ENCODE data around the gene LRRC56. TPM values are rescaled to one million over a fixed set of nuclear protein-coding genes. Genes with fewer than 3 reads are reported as not detected.

Gene LRRC56
- total RNA-seq, 4 donors from 2014 or later, result 0.13 to 0.69 (median 0.20) TPM; not detected in 1

DNA sequence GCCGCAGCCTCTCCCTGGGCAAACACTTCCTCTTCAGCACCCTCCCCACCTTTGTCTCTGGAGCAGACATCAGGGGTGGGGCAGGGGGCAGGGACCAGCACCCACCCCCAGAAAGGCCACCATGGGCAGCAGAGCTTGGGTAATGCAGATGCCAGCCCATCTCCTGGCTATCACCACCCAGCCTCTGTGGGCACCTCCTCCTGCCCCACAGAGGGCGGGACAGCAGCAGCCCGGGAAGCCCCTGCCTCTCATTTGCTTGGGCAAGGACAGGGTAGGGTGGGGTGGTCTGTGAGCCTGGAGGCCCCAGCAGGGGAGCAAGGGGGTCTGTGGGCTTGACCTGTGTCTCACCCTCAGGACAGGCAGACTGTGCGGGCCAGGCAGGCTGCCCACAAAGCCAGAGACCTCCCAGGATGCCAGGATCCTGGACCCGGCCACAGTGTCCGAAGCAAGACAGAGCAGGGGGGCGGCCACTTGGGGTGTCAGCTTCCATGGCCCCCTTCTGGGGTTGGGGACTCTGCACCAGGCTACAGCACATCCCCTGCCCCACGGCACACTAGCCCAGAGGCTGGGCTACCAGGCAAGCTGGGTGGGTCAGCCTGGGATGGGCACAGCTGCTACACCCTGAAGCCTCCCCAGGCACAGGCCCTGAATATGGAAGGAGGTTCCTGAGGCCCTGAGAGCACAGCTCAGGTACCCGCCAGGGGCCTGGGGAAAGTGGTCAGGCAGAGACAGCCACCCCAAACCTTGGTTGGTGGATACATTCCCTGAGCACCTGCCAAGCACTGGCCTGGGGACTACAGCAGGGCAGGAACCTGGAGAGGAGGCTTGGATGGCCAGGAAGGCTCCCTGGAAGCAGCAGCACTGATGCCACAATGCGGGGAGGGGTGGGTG is 34.8 kb upstream of the LRRC56 start:
- Histone ChIP-seq H3K27ac (peak overlapping the region in 3 of 4 donors; percentile 77 to 99 (median 79)), H3K36me3 (peaks cover 0 to 47% of the 10 kb centered on the region in 2 donors), H3K27me3 (no peaks in the 10 kb centered on the region), H3K9me3 (no peaks in the 10 kb centered on the region), H3K4me3 (no peak overlapping the region), H3K4me1 (peaks cover 0 to 46% (median 22%) of the 10 kb centered on the region in 3 donors)
- no peak for ATAC-seq
- no CpG with 5 or more reads among the region's 10 CpGs for WGBS, 2 donors (ENCODE audit: low coverage in 1 of 2)
- TF ChIP-seq POLR2A (IDR thresholded peaks at IDR 0.05) (no peak), EP300 (IDR thresholded peaks at IDR 0.05) (no peak), POLR2AphosphoS5 (IDR thresholded peaks at IDR 0.05) (no peak)
- TF ChIP-seq, protein P1, sequence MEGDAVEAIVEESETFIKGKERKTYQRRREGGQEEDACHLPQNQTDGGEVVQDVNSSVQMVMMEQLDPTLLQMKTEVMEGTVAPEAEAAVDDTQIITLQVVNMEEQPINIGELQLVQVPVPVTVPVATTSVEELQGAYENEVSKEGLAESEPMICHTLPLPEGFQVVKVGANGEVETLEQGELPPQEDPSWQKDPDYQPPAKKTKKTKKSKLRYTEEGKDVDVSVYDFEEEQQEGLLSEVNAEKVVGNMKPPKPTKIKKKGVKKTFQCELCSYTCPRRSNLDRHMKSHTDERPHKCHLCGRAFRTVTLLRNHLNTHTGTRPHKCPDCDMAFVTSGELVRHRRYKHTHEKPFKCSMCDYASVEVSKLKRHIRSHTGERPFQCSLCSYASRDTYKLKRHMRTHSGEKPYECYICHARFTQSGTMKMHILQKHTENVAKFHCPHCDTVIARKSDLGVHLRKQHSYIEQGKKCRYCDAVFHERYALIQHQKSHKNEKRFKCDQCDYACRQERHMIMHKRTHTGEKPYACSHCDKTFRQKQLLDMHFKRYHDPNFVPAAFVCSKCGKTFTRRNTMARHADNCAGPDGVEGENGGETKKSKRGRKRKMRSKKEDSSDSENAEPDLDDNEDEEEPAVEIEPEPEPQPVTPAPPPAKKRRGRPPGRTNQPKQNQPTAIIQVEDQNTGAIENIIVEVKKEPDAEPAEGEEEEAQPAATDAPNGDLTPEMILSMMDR (IDR thresholded peaks at IDR 0.05), result no peak

- peaks cover 0 to 39% of the 10 kb centered on the region in 2 donors for H3K36me3 ChIP-seq
- no peak for TF ChIP-seq POLR2A (IDR thresholded peaks at IDR 0.05)
- TF ChIP-seq, protein P1 (IDR thresholded peaks at IDR 0.05), result no peak
- no peaks in the 10 kb centered on the region for H3K9me3 ChIP-seq
- WGBS, 2 donors (ENCODE audit: low coverage in 1 of 2), result 83% methylated on average over 1 of the region's 24 CpGs; no CpG with 5 or more reads in 1 of the 2 donors
- peaks cover 0 to 55% (median 28%) of the 10 kb centered on the region in 3 donors for H3K4me1 ChIP-seq
- peak overlapping the region; percentile 46 to 95 for H3K4me3 ChIP-seq
- H3K27ac ChIP-seq, result peak overlapping the region in 3 of 4 donors; percentile 77 to 99 (median 79)
- no peaks in the 10 kb centered on the region for H3K27me3 ChIP-seq
- ATAC-seq, result no peak
Observed at GRCh38 chr11:503179-503981, 33.9 kb upstream of the LRRC56 start.

DNA sequence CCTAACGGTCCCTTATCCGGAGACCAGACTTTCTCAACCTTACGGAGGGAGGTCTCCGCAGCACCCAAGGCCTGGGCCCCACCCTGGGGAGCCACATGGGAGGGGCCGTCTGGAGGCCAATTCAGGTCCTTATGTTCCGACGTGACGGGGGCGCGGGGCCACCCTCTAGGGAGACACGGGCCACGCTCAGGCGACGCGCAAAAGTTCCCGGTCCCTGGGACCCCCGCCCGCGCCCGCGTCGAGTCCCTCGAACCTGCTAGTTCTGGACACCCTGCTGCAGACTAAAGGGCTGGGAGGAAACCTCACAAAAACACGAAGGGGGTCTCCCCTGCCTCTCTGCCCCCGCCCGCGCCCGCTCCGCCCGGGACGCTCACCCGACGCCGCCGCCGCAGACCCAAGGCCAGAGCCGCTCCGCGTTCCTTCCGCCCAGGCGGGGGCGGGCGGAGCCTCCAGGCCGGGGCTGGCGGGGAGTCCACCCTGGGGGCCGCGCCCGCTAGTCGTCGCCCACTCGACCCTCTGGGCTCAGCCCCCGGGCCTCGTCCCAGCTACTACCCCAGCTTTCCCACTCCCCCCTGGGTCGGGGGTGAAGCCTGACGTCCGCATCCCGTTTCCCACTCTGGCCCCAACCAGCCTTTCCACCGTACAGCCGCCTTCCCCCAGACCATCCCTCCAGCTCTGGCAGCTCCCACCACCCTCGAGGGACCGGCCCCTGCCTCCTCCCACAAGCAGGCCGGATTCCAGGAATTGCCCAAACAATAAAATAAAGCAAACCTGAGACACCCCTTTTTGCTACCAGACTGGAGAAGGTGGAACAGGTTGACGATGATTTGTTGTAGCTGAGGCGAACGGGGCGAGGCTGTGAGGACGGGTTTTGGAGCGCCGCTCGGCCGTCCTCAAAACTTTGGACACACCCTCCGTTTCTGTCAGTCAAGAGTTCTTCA is 33.0 kb upstream of the LRRC56 start:
- 1 to 12% methylated on average over 9 to 18 of the region's 72 CpGs for WGBS, 2 donors (ENCODE audit: low coverage in 1 of 2)
- H3K27me3 ChIP-seq, result no peaks in the 10 kb centered on the region
- peak overlapping the region; percentile 46 to 95 for H3K4me3 ChIP-seq
- TF ChIP-seq, protein P1 (IDR thresholded peaks at IDR 0.05), result no peak
- peaks cover 0 to 64% (median 28%) of the 10 kb centered on the region in 3 donors for H3K4me1 ChIP-seq
- H3K36me3 ChIP-seq, result peaks cover 0 to 39% of the 10 kb centered on the region in 2 donors
- H3K9me3 ChIP-seq, result no peaks in the 10 kb centered on the region
- no peak for ATAC-seq
- peak overlapping the region; percentile 19 to 99 (median 78) for H3K27ac ChIP-seq

GRCh38 chr11:504994-505344 is 32.4 kb upstream of the LRRC56 start:
- Histone ChIP-seq H3K4me1 (peaks cover 0 to 64% (median 28%) of the 10 kb centered on the region in 3 donors), H3K36me3 (peaks cover 0 to 37% of the 10 kb centered on the region in 2 donors), H3K27ac (peak overlapping the region in 3 of 4 donors; percentile 77 to 99 (median 79)), H3K9me3 (no peaks in the 10 kb centered on the region), H3K27me3 (no peaks in the 10 kb centered on the region), H3K4me3 (peak overlapping the region in 1 of 2 donors; percentile 95)
- WGBS, 2 donors (ENCODE audit: low coverage in 1 of 2), result 67 to 72% methylated on average over 6 of the region's 7 CpGs
- TF ChIP-seq POLR2AphosphoS5 (IDR thresholded peaks at IDR 0.05) (no peak), POLR2A (IDR thresholded peaks at IDR 0.05) (no peak), EP300 (IDR thresholded peaks at IDR 0.05) (no peak)
- TF ChIP-seq, protein P1 (IDR thresholded peaks at IDR 0.05), result no peak
- no peak for ATAC-seq

Measured in gastroesophageal sphincter (tissue), 4 donors.